Suprapubic skin (tissue), 4 donors: ENCODE data around the gene NLGN2. TPM values are rescaled to one million over a fixed set of nuclear protein-coding genes. Genes with fewer than 3 reads are reported as not detected.

ENCODE experiments used
- DNase-seq, 2 donors: peaks; one replicate each; pipeline ENCODE4 v3.0.0-alpha.2; 2019; ENCODE audit warnings: low spot score in 2 of 2
- H3K27ac ChIP-seq: fragments of 200-600 bp; sonication (generic); one replicate; pipeline ENCODE4 v1.5.1; 2019
- H3K27me3 ChIP-seq: fragments of 200-600 bp; sonication (generic); one replicate; pipeline ENCODE4 v1.5.1; 2019
- H3K36me3 ChIP-seq: fragments of 200-600 bp; sonication (generic); one replicate; pipeline ENCODE4 v1.5.1; 2019
- H3K4me1 ChIP-seq: fragments of 200-600 bp; sonication (generic); one replicate; pipeline ENCODE4 v1.5.1; 2019
- H3K4me3 ChIP-seq: fragments of 200-600 bp; sonication (generic); one replicate; pipeline ENCODE4 v1.5.1; 2019; ENCODE audit warnings: mild to moderate bottlenecking
- H3K9me3 ChIP-seq: fragments of 200-600 bp; sonication (generic); one replicate; pipeline ENCODE4 v1.5.1; 2019
- CTCF ChIP-seq, 2 donors: fragments of 200-600 bp in 1 of 2; fragments of 450-650 bp in 1 of 2; sonication (generic) in 1 of 2; IDR thresholded peaks; one replicate each; pipeline ENCODE4 v1.5.1; 2016 to 2019; ENCODE audit warnings: antibody characterized with exemption in 2 of 2, mild to moderate bottlenecking in 1 of 2, moderate library complexity in 1 of 2
- EP300 ChIP-seq: sonication (generic); formaldehyde crosslinking; IDR thresholded peaks from one replicate; pipeline ENCODE4 v1.6.1; 2017; ENCODE audit warnings: antibody characterized with exemption
- POLR2A ChIP-seq, 2 donors: fragments of 450-650 bp; IDR thresholded peaks; one replicate each; pipeline ENCODE4 v1.6.1; 2017; ENCODE audit warnings: antibody characterized with exemption in 2 of 2, mild to moderate bottlenecking in 2 of 2, moderate library complexity in 2 of 2
- POLR2AphosphoS5 ChIP-seq, 3 donors: sonication (generic); formaldehyde crosslinking; IDR thresholded peaks; one replicate each; pipeline ENCODE4 v1.6.1; 2017; ENCODE audit warnings: antibody characterized with exemption in 3 of 3
- WGBS: methylation state at CpG from one replicate; pipeline ENCODE4 v1.1.5; 2018; 5-methylcytosine and 5-hydroxymethylcytosine counted together
- total RNA-seq, 4 donors: library from RNA; depleted of rRNA; stranded (reverse); fragments of >200 nt; gene quantifications; one replicate each; pipeline ENCODE4 v1.1.0, GENCODE V29; 2016

NLGN2 gene
- total RNA-seq, 4 donors from 2014 or later: 5.9 to 17.9 (median 8.1) TPM

DNA sequence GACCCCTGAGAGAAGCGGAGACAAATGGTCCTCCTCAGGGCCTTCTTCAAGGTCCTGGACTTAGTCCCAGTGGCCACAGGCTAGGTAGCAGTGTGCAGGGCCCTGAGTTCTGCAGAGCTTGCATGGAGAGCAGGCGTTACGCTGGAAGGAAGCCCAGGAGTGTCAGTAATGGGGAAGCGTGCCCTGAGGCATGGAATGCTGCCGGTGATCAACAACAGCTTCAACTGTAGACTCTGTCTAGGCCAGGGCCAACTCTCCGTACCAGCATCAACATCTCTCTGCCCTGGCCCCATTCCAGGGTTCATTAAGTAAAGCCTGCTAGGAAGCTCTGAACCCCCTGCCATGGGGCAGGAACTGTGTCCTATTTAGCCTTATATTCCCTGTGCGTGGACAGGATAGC, 27.3 kb upstream of the NLGN2 start:
- no peaks in the 10 kb centered on the region for H3K27me3 ChIP-seq
- H3K4me3 ChIP-seq: peak overlapping the region; percentile 63
- TF ChIP-seq CTCF (IDR thresholded peaks at IDR 0.05) (no peak), EP300 (no peak), POLR2AphosphoS5 (IDR thresholded peaks at IDR 0.05) (no peak), POLR2A (IDR thresholded peaks at IDR 0.05) (no peak)
- H3K4me1 ChIP-seq: peaks cover 42% of the 10 kb centered on the region
- H3K36me3 ChIP-seq: peaks cover 16% of the 10 kb centered on the region
- no peaks in the 10 kb centered on the region for H3K9me3 ChIP-seq
- peak in 1 of 2 donors; percentile 76 for DNase-seq
- peak overlapping the region; percentile 78 for H3K27ac ChIP-seq
- WGBS: 0% methylated on average over 4 of the region's 7 CpGs

- peak in 1 of 2 donors; percentile 78 for DNase-seq
- TF ChIP-seq CTCF (IDR thresholded peaks at IDR 0.05) (no peak), POLR2AphosphoS5 (IDR thresholded peaks at IDR 0.05) (no peak), EP300 (no peak), POLR2A (IDR thresholded peaks at IDR 0.05) (no peak)
- Histone ChIP-seq H3K27ac (peak within 1 kb of the TSS; percentile 78), H3K36me3 (peaks cover 17% of the 10 kb centered on the region), H3K9me3 (no peaks in the 10 kb centered on the region), H3K4me3 (peak within 1 kb of the TSS; percentile 63), H3K27me3 (no peaks in the 10 kb centered on the region), H3K4me1 (peaks cover 42% of the 10 kb centered on the region)
- WGBS: 6% methylated on average over 45 of the region's 52 CpGs
These were observed 26.6 kb upstream of the NLGN2 start, which contains the start of gene TNK1 for GRCh38 chr17:7380855-7381683. Gene TNK1 (plus strand): TSS chr17:7381089. CDS start chr17:7382927, 1,838 bp downstream.

DNA sequence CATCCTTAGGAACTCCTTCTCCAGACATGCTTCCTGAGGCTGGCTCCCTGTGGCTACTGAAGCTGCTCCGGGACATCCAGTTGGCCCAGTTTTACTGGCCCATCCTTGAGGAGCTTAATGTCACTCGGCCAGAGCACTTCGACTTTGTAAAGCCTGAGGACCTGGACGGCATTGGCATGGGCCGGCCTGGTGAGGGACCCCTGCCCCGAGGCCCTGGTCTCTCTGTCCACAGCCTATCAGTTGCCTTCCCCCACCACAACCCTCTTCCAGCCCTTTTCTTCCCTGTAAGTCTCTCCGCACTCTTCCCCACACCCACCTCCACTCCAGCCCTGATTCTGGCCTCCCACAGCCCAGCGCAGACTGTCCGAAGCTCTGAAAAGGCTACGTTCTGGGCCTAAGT, 24.7 kb upstream of the NLGN2 start:
- peaks cover 42% of the 10 kb centered on the region for H3K4me1 ChIP-seq

DNA sequence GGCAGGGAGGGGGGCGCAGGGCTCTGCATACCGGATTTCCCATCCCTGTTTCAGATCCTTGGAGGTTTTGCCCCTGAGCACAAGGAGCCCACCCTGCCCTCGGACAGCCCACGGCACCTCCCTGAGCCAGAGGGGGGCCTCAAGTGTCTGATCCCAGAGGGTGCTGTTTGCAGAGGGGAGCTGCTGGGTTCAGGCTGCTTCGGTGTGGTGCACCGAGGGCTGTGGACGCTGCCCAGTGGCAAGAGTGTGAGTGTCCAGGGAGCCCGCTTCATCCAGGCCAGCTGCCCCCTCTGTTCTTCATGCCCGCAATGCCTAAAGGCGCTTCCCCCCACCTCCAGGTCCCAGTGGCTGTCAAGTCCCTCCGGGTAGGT, 24.3 kb upstream of the NLGN2 start:
- TF ChIP-seq EP300 (no peak), CTCF (IDR thresholded peaks at IDR 0.05) (no peak), POLR2AphosphoS5 (IDR thresholded peaks at IDR 0.05) (no peak), POLR2A (IDR thresholded peaks at IDR 0.05) (no peak)
- Histone ChIP-seq H3K4me1 (peaks cover 42% of the 10 kb centered on the region), H3K27me3 (no peaks in the 10 kb centered on the region), H3K27ac (no peak overlapping the region), H3K36me3 (peaks cover 35% of the 10 kb centered on the region), H3K4me3 (peak overlapping the region; percentile 40), H3K9me3 (no peaks in the 10 kb centered on the region)
- DNase-seq: no peak
- 77% methylated on average over 9 of the region's 11 CpGs for WGBS

More for the DNA sequence above, 24.7 kb upstream of the NLGN2 start:
- WGBS: 88% methylated on average over 10 of the region's 10 CpGs
- no peak for TF ChIP-seq EP300
- no peak for TF ChIP-seq CTCF (IDR thresholded peaks at IDR 0.05)
- Histone ChIP-seq H3K4me3 (no peak overlapping the region), H3K36me3 (peaks cover 31% of the 10 kb centered on the region), H3K9me3 (no peaks in the 10 kb centered on the region), H3K27me3 (no peaks in the 10 kb centered on the region), H3K27ac (no peak overlapping the region)
- DNase-seq: no peak

- Histone ChIP-seq H3K9me3 (no peaks in the 10 kb centered on the region), H3K4me1 (peaks cover 42% of the 10 kb centered on the region), H3K36me3 (peaks cover 41% of the 10 kb centered on the region), H3K4me3 (peak overlapping the region; percentile 40), H3K27me3 (no peaks in the 10 kb centered on the region), H3K27ac (no peak overlapping the region)
- 50% methylated on average over 8 of the region's 65 CpGs for WGBS
- TF ChIP-seq POLR2A (IDR thresholded peaks at IDR 0.05): no peak
- no peak for TF ChIP-seq CTCF (IDR thresholded peaks at IDR 0.05)
- no peak for TF ChIP-seq EP300
- no peak for TF ChIP-seq POLR2AphosphoS5 (IDR thresholded peaks at IDR 0.05)
- DNase-seq: no peak
These were observed 23.7 kb upstream of the NLGN2 start for GRCh38 chr17:7383742-7384488.
